ENCODE data around the gene TMEM120B. TPM values are rescaled to one million over a fixed set of nuclear protein-coding genes. Genes with fewer than 3 reads are reported as not detected.
"Not testable (repeated sequence)": the region's sequence is repeated elsewhere in the genome, so short reads cannot be mapped to it uniquely, and the experiment has no call there.

The TMEM120B gene
- polyA plus RNA-seq, 3 donors: 6.6 to 8.4 (median 8.1) TPM

DNA sequence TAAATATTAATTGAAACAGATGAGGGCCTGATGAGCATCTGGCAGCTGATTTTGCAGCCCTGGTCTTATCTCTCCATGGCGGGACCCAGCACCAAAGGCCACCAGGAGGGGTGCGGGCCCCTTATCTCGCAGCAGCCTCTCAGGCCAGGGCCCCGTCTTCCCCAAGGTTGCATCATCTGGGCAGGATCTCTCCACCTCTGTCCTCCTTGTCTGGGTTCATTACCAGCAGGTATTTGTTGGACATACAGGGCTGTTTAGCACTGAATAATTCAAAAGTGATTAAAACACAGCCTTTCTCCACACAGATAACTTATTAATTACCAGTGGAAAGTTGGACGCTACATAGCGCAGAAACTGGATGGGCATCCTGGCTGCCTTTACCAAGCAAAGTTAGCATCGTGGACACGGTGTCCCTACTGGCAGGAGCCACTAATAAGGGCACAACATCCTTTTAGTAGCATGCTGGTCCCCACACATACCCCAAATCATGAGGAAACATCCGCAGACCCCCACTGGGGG lies 25.8 kb downstream of the TMEM120B start:
- DNase-seq (ENCODE audit: low read depth in 3 of 3, low spot score in 2 of 3): no peak

DNA sequence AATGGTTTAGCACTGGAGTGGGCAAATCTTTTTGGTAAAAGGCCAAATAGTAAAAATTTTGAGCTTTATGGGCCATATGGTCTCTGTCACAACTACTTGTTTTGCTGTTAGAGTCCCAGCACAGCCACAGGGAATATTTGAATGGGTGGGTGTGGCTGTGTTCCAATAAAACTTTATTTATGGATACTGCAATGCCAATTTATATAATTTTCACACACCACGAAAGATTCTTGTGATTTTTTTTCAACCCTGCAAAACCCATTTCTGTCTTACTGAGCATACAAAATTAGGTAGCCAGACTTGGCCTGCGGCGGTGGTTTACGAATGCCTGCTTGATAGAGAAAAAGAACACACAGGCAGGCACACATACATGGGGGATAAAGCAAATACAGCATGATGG lies 28.3 kb downstream of the TMEM120B start:
- DNase-seq (ENCODE audit: low read depth in 3 of 3, low spot score in 2 of 3): no peak

DNA sequence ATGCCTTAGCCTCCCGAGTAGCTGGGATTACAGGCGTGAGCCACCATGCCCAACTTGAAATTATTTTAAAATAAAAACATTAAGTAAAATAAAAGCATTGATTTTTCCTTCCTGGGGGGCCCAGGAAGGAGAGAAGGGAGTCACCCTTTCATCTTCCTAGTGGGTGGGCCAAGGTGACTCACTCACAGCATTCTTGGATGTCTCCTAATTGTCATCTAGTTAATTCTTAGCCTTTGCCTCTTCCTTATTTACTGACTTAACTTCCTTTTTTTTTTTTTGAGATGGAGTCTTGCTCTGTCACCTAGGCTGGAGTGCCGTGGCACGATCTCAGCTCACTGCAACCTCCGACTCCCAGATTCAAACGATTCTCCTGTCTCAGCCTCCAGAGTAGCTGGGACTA lies 29.2 kb downstream of the TMEM120B start:
- DNase-seq (ENCODE audit: low read depth in 3 of 3, low spot score in 2 of 3): no peak

DNA sequence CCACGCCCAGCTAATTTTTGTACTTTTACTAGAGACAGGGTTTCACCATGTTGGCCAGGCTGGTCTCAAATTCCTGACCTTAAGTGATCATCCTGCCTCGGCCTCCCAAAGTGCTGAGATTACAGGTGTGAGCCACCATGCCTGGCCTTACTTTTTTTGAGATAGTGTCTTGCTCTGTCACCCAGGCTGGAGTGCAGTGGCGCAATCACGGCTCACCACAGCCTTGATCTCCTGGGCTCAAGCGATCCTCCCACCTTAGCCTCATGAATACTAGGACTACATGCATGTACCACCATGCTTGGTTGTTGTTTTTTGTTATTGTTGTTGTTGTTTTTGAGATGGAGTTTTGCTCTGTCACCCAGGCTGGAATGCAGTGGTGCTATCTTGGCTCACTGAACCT lies 33.0 kb downstream of the TMEM120B start:
- DNase-seq (ENCODE audit: low read depth in 3 of 3, low spot score in 2 of 3): not testable (repeated sequence)

DNA sequence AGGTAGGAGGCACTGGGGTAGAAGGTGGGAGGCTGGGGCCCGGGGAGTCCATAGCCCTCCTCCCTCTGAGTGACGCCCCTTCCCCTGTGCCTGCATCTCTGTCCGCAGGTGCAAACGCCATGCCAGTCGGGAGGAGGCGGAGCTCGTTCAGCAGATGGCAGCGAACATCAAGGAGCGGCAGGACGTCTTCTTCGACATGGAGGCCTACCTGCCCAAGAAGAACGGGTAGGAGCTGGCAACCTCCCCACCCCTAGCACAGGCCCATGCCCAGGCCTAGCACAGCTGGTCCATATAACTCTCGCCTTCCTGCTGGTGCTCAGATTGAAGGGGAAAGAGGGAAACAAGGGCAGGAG lies 35.6 kb downstream of the TMEM120B start:
- no peak for DNase-seq (ENCODE audit: low read depth in 3 of 3, low spot score in 2 of 3)

DNA sequence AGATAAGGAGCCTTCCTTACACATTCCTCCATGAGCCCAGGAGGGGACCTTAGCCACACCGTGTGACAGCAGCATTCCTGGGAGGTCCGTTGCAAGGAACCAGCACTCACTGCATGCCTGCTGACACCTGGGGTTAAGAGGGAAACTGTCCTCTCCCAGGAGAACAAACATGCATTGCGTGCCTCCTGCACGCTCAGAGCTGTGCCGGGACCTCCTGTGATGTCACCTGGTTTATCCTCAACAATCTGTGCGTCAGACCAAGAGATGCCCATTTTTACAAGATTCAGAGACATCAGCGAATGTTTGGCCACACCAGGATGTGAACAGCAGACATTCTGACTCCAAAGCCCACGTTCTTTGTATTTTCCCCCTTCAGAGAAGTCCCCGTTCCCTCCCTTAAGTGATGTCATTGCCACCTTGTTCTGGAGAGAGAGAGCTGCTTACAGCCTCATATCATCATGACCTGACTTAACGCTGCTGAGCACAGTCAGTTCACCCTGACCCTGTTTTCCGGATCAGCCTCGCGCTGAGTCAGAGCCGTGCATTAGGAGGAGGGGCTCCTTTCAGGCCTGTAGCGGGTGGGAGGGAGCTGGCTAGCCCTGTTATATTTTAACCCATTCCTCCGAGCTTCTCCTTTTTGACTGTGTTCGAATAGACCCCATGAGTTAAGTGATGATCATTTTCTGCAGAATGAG lies 36.2 kb downstream of the TMEM120B start:
- DNase-seq (ENCODE audit: low read depth in 3 of 3, low spot score in 2 of 3): peak in 2 of 3 donors; percentile 53 to 58

DNA sequence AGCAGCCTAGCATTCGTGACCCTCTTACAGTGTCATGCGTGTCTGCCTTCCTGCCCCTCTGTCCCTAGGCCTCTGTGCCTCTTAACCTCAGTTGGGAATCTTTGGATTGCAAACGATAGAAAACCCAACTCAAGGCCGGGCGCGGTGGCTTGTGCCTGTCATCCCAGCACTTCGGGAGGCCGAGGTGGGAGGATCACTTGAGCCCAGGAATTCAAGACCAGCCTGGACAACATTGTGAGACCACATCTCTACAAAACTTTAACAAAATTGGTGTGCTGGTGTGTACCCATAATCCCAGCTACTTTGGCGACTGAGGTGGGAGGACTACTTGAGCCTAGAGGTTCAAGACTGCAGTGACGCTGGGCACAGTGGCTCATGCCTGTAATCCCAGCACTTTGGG lies 36.7 kb downstream of the TMEM120B start:
- DNase-seq (ENCODE audit: low read depth in 3 of 3, low spot score in 2 of 3): no peak

DNA sequence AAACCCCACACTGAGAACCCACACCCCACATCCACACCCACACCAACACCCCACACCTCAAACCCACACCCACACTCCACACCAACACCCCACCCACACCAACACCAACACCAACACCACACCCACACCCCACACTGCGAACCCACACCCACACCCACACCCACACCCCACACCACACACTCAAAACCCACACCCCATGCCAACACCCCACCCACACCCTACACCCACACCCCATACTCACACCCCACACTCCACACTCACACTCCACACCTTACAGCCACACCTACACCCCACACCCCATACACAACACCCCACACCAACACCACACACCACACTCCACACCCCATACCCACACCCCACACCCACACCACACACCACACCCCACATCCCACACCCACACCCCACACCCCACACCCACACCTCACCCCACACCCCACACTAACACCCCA lies 38.0 kb downstream of the TMEM120B start:
- no peak for DNase-seq (ENCODE audit: low read depth in 3 of 3, low spot score in 2 of 3)

DNA sequence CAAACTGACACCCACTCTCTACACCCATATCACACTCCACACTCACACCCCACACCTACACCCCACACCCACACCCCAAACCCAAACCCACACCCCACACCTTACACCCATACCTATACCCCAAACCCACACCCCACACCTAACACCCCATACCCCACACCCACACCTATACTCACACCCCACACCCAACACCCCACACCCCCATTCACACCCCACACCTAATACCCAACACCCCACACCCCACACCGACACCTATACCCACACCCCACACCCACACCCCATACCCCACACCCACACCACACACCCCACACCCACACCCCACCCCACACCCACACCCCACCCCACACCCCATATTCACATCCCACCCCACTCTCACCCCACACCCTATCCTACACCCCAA lies 38.5 kb downstream of the TMEM120B start:
- no peak for DNase-seq (ENCODE audit: low read depth in 3 of 3, low spot score in 2 of 3)

DNA sequence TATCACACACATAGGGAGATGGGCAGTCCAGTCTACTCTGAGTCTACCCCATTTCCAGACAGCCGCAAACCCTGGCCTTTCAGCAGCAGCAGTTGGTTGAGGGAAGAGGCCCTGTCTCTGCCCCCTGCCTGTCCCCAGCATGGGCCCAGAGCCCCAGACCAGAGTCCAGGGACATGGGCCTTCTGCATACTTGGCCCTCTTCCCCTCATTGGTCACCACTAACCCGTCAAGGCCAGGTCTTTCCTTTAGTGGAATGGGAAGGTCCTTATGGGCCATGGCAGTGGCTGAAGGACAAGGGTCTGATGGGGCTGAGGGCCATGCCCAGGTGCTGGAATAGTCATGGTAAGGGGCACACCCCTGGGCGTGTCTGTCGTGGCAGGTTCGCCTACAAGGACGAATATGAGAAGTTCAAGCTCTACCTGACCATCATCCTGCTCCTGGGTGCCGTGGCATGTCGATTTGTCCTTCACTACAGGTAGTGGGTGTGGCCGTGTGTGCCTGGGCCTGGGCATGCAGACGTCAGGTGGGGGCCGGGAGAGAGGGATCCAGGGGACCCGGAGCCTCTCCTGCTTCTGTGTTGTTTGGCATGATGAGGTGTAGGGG lies 39.3 kb downstream of the TMEM120B start:
- DNase-seq (ENCODE audit: low read depth in 3 of 3, low spot score in 2 of 3): no peak

DNA sequence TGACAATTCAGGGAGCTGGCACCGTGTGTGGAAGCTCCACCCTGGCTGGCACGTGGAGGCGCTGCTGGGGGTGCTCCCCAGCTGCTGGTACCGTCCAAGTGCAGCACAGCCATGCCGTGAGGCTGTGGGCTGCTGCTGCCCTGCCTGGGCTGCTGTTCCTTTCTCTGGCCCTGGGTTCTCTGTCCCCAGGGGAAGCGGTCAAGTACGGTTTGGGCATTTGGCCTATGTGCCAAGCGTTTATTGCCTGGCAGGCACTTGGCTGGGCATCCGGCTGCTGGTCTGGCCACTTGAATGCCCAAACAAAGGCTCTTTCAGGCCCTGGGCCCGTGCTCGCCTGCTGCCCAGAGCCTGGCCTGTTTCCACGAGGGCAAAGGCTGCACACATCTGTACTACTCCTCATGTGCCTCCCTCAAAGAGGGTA lies 41.3 kb downstream of the TMEM120B start:
- DNase-seq (ENCODE audit: low read depth in 3 of 3, low spot score in 2 of 3): no peak

DNA sequence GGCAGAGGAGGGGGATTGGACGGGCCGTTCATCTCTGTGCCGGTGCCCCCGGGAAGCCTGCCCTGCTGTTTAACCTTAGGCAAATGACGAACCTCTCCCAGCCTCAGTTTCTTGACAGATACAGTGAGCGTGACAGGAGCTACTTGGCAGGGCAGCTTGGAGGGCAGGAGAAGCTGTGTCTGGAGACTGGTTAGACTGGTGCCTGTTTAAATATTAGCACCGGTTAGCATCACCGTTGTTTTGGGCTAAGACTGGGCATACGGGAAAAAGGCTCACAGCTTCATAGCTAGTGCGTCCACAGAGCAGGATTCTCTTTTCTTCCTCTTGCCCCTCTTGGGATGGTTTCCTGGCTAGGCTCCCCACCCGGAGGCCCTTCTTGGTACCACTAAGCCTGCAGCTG lies 42.3 kb downstream of the TMEM120B start:
- no peak for DNase-seq (ENCODE audit: low read depth in 3 of 3, low spot score in 2 of 3)

DNA sequence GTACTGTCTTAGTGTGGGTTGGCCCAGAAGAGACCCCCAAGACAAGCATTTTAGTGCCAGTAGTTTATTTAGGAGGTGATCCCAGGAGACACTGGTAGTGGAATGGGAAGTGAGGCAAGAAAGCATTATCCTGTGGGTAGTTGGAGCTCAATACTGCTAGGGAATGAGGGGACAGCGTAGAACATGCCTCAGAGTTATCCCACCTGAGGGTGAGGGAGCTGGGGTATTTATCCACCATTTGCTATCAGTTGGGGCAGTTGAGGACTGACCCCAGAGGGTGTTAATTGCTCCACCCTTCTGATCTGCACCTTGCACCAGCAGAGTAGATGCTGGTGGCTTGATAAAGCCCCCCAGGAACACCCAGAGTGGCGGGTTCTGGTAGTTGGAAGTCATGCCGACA lies 43.0 kb downstream of the TMEM120B start:
- DNase-seq (ENCODE audit: low read depth in 3 of 3, low spot score in 2 of 3): no peak

DNA sequence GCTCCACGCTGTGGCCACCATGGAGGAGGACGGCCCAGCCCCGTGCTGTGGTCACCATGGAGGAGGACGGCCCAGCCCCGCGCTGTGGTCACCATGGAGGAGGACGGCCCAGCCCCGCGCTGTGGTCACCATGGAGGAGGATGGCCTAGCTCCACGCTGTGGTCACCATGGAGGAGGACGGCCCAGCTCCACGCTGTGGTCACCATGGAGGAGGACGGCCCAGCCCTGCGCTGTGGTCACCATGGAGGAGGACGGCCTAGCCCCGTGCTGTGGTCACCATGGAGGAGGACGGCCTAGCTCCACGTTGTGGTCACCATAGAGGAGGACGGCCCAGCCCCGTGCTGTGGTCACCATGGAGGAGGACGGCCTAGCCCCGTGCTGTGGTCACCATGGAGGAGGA lies 46.0 kb downstream of the TMEM120B start:
- not testable (repeated sequence) for DNase-seq (ENCODE audit: low read depth in 3 of 3, low spot score in 2 of 3)

DNA sequence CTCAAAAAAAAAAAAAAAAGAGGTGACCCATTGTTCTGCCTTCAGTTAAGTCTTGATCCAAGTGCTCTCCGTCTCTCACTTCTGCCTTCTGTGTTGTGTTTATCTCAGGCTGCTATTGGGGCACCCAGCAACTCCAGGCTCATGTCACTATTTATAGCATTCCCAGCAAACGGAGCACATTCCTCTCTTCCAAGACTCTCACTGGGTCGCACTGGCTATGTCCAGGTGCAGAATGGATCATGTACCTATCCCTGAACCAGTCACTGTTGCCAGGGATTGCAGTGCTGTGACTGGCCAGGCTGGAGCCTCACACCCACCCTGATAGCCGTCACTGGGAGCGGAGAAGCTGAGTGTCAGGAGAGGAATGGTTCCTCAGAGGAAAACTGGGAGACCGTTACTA lies 49.7 kb downstream of the TMEM120B start:
- DNase-seq (ENCODE audit: low read depth in 3 of 3, low spot score in 2 of 3): no peak

DNA sequence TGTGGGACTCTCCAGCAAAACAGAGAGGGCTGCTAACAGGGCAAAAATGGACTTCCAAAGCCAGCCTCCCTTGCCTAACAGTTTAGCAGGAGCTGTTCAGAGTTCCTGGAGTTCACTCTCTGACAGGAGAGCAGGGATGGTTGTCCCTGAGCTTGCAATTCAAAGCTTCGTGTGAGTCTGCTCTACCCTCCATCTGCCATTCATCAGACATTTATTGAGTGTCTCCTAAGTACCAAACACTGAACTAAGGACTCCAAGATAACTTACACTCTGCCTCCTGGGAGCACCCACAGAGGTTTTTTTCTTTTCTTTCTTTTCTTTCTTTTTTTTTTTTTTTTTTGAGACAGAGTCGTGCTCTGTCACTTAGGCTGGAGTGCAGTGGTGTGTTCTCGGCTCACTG lies 52.3 kb downstream of the TMEM120B start:
- DNase-seq (ENCODE audit: low read depth in 3 of 3, low spot score in 2 of 3): no peak

DNA sequence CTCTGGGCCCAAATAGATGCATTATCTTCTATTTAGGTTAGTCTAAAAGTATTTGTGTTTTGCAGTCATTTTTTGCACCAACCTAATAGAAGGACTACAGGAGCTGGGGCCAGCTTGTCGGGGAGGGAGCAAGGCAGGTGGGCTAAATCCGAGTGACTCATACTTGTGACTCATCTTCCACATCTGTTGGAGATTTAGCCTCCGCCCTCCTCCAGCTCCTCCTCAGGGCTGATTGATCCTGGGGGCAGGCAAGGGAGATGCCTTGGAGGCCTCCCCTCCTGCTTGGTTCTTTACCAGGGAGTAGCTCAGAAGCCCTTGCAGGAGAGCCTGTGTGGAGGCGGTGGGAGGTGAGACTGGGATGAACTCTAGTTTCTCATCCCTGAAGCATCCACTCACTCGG lies 53.0 kb downstream of the TMEM120B start:
- no peak for DNase-seq (ENCODE audit: low read depth in 3 of 3, low spot score in 2 of 3)

DNA sequence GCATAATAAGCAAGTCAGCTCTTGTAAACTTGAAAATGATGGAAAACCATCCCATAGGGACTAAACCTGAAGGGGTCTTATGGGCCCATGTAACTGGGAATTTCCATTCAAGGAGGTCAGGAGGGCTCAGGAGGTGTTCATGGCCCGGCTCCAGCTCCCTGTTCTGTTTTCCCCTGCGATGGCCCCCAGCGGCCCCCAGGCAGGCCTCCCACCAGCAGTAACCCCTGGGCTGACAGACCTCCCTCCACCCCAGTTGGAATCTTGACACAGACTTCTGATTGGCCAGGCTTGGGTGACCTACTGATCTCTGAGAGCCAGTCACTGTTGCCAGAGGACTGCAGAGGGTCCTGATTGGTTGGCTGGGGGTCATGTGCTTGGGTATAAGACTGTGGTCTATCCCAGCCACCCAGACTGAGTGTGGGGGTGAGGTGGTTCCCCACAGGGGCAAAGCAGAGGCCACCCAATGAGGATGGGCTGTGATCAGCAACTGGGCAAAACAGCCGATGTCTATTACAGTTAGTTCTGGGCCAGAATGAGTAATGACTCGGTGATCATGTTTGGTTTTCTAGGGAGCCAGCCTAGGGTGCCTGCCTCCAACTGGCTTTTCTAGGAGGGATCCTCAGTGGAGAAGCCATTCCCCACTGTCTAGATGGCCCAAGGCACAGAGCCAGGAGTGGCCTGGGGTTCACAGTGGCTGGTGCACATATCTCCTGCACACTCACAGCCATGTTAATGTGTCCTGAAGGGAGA lies 53.9 kb downstream of the TMEM120B start:
- no peak for DNase-seq (ENCODE audit: low read depth in 3 of 3, low spot score in 2 of 3)

DNA sequence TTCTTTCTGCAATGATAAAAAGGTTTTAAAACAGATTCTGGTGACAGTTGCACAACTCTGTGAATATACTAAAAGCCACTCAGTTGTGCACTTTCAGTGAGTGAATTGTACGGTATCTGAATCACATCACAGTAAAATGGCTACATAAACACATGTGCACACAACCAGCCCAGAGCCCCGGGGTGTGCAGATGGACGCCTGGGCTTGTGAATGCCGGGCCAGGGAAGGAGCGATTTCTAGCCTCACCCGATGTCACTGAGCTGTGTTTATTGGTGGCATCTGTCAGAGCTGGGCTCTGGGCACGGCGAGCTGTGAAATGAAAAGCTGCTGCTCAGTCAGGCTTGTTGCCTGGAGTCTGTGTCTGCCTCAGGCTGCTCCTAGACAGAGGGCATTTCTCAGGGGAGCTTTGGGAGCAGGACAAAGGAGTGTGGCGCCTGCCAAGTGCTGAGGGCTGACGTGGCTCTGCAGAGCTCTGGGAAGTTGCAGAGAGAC lies 55.0 kb downstream of the TMEM120B start:
- DNase-seq (ENCODE audit: low read depth in 3 of 3, low spot score in 2 of 3): no peak

DNA sequence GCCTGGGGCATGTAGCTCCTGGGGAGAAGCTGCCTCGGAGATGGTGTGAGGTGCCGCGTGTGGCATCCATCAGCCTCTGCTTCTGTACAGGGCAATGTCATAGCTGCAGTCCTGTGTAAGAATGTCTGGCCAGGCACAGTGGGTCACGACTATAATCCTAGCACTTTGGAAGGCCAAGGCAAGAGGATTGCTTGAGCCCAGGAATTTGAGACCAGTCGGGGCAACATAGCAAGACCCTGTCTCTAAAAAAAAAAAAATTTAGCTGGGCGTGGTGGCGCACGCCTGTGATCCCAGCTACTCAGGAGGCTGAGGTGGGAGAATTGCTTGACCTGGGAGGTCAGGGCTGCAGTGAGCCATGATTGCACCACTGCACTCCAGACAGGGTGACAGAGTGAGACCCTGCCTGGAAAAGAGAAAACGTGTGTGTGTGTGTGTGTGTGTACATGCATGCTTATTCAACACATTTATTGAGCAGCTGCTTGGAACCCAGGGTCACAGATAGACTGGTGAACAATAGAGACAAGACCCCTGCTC lies 56.8 kb downstream of the TMEM120B start:
- DNase-seq (ENCODE audit: low read depth in 3 of 3, low spot score in 2 of 3): no peak

DNA sequence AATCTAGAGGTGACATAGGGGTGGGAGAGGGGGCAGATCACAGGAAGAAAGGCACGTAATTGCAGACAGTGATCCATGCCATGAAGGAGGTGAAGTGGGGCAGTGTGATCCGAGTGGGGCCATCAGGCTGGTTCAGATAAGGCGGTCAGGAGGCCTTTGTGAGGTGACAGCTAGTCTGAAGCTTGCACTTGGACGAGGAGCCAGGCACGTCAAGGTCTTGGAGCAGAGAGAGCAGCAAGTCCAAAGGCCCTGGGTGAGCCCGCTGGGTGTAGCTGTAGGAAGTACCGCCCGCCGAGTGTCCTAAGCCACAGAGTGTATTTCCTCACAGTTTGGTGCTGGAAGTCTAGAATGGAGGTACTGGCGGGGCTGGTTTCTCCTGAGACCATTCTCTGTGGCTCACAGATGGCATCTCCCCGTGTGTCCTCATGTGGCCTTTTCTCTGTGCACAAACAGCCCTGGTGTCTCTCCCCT lies 57.3 kb downstream of the TMEM120B start:
- no peak for DNase-seq (ENCODE audit: low read depth in 3 of 3, low spot score in 2 of 3)

Data from right renal cortex interstitium (tissue), 3 donors.